Sigmoid colon (tissue), 3 donors: Measurements from ENCODE around the gene GOLGA1.

Experiments used
- CTCF ChIP-seq, 4 experiments: fragments of 450-650 bp in 3 of 4; fragments of 200-600 bp in 1 of 4; IDR thresholded peaks; one replicate each; pipeline ENCODE4 v1.5.1; 2016 to 2019; ENCODE audit warnings: antibody characterized with exemption in 4 of 4, mild to moderate bottlenecking in 3 of 4, moderate library complexity in 2 of 4
- POLR2A ChIP-seq, 2 donors: fragments of 450-650 bp; IDR thresholded peaks; one replicate each; pipeline ENCODE4 v1.6.1; 2016; ENCODE audit warnings: antibody characterized with exemption in 2 of 2, mild to moderate bottlenecking in 2 of 2, moderate library complexity in 2 of 2

GRCh38 chr9:124873664-124874063, 67.2 kb downstream of the GOLGA1 start:
- TF ChIP-seq CTCF (IDR thresholded peaks at IDR 0.05) = no peak
- no peak for TF ChIP-seq POLR2A (IDR thresholded peaks at IDR 0.05)
